ENCODE results near the gene DZIP3.

- no peak for TF ChIP-seq CTCF (IDR thresholded peaks at IDR 0.05)
- TF ChIP-seq POLR2A (IDR thresholded peaks at IDR 0.05) = no peak
- no peak for TF ChIP-seq POLR2AphosphoS5 (IDR thresholded peaks at IDR 0.05)
Measured at GRCh38 chr3:108724101-108724500, 134.6 kb downstream of the DZIP3 start.

Measured in breast epithelium (tissue), 3 donors.